C4-2B (cell line): ENCODE measurements around the gene MCU.

Experiments used
- CTCF ChIP-seq: fragments of 450-650 bp; conservative IDR thresholded peaks from 2 replicates; pipeline ENCODE4 v1.5.1; 2017; ENCODE audit warnings: mild to moderate bottlenecking
- ZFX ChIP-seq: fragments of 450-650 bp; IDR thresholded peaks from 2 replicates; pipeline ENCODE4 v1.6.1; 2017

- TF ChIP-seq CTCF = no peak
- no peak for TF ChIP-seq ZFX
These were observed 120.9 kb downstream of the MCU start for GRCh38 chr10:72812753-72813430.
